Activated gamma-delta T cell treated with anti-CD3 and anti-CD28 coated beads, Interleukin-2, amount 50 U/mL, for 16 hours (primary cell): ENCODE measurements around the gene MACO1.

Experiments
- DNase-seq: peaks from one replicate; pipeline ENCODE4 v3.0.0-alpha.2; 2020; ENCODE audit warnings: low read depth

The MACO1 gene

DNA sequence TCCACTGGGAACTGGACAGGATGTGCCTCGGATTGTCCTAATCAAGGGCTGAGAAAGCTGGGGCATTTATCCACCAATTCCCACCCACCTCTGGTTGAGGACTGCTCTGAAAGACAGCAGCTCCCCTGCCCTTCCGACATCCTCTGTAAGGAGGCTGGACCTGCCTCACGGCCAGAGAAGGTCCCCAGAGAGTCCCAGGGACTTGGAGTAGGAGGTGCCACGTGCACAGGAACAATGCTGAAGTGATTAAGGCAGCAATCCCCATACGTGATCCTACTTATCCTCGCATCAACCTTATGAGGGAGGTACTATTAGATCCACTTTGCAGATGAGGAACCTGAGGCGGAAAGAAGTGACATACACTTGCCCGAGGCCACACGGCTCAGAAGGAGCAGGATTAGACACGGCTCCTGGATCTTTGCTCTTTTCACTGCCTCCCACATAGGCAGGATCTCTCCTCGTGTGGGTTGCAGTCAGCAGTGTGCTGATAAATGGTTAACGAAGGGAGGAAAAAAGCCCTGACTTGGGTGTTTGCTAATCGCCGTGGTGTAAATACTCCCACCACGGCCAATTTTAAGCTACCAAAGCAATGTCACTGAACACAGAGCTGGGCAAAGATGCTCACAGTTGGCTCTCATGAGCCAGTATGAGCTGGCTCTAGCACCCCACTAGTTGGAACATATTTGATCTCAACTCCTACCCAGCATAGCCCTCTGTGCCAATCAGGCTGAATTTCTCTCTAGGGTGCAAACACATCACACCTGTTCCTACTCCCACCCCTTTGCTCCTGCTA lies 94.1 kb downstream of the MACO1 start:
- no peak for DNase-seq

DNA sequence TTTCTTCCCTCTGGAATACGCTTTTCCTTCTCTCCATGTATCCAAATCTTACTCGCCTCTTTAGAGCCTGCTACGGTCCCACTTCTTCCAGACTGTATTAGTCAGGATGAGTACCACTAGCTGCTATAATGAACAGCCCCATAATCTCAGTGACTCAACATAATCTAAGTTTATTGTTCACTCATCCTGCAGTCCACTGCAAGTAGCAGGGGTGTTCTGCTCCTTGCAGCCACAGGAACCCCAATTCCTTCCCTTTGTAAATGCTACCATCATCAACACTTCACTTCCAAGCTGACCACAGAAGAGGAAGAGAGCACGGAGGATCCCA lies 94.6 kb downstream of the MACO1 start:
- no peak for DNase-seq

DNA sequence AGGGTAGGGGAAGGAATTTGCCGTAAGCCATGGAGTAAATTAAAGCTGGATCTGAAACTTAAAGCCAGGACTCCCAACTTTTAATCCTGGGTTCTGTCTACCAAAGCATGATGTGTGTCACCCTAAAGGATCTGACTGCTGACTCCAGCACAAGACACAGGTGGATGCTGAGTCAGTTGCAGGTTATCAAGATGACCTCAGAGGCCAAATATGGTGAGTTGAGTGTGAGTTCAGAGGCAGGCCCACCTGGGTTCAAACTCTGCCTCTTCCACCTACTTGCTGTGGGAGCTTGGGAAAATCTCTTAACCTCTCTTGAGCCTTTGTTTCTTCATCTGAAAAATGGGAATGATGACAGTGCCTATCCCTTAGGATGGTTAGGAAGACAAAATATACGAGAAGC lies 96.1 kb downstream of the MACO1 start:
- no peak for DNase-seq

DNA sequence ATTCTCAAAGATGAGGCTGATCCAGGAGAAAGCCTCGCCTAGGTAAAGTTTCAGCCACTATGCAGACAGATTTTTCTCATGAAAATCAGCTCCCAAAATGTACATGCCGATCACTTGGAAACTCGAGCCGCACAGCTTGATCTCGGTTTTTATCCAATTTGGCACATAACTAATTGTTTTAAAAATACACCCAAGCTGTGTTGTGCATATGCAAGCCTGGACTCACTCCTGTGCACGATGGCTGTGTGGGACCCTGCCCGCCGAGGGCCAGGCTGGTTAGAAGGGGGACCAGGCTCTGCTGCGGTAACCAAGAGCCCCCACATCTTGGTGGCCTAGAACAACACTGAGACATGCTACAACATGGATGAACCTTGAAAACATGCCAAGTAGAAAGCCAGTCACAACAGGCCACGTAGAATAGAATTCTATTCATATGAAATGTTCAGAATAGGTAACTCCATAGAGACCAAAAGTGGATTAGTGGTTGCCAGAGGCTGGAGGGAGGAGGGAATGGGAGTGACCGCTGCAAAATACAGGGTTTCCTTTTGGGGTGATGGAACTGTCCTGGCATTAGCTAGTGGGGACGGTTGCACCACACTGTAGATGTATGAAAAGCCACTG lies 96.6 kb downstream of the MACO1 start:
- no peak for DNase-seq

DNA sequence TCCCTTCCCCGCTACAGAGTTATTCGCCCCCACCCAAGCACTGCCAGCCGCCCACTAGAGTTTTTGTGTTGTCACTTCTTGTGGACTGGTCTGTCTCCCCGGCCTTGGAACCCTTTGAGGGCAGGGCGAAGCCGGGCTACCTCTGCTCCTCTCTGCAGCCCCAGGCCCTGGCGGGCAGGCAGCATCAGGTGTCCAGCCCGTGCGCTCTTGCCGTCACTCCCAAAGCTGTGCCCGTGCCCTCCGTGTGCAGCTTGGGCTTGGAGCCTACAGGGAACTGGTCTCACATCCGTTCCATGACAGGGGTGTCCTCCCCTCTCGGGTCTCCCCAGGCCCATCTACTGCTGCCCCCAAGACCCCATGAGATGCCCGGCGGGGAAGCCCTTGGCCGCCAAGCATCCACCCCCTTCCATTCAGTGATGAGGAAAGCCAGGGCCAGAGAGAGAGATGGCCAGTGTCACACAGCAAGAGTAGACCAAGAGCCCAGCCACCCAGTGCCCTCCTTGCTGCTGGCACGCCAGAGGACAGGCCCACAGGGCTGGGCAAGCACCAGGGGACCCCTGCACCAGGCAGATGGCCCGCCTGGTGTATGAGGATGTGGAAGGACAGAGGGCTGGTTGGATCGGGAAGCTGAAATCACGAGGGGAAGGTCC lies 97.4 kb downstream of the MACO1 start:
- no peak for DNase-seq

DNA sequence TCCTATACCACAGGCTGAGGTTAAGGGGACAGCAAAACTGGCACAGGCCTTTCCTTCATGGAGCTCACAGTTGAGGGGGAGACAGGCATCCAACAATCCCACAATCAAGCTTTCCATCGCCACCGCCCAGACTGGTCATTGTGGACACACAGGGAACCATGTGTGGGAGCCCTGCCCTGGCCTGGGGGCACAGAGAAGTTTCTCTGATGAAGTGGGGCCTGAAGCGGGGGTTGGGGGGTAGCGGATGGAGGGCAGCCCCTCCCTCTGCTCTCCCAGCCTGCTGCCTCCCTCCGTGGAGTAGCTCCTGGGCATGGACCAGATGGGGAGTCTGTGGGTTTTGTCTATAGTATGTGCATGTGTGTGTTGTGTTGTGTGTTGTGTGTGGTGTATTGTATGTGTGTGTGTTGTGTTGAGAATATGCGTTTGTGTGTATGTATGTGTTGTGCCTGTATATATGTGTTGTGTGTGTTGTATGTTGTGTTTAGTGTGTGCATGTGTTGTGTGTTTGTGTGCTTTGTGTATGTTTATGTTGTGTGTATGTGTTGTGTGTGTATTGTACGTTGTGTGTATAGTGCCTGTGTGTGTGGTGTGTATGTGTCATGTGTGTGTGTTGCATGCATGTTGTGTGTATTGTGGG lies 98.3 kb downstream of the MACO1 start:
- no peak for DNase-seq

DNA sequence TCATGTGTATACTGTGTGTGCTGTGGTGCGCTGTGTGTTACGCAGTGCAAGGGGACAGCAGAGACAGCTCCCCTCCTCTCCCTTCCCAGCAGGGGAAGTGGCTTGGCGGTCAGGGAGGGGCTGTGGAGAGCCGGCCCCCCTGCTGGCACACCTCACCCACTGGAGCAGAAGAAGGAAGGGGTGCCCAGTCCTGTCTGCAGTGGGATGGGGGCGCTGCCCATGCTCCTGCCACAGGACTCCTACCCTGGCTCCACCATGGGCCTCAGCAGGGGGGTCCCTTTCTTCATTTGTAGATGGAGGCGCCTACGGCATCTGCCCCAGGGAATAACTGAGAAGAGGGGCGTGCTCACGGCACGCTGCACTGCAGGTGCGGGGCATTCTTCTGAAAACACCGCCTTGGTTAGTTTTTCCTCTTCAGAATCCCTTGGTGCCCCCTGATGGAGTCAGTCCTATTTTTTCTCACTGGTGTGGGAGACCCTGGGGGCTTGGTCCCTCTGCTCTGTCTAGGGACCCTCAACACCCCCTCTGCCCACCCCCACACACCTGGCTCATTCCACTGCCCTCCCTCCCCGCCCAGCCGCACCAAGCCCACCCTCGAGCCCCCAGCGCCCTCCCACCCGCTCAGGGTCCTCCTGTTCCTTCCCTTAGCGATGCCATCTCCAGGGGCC lies 99.0 kb downstream of the MACO1 start:
- DNase-seq: no peak

DNA sequence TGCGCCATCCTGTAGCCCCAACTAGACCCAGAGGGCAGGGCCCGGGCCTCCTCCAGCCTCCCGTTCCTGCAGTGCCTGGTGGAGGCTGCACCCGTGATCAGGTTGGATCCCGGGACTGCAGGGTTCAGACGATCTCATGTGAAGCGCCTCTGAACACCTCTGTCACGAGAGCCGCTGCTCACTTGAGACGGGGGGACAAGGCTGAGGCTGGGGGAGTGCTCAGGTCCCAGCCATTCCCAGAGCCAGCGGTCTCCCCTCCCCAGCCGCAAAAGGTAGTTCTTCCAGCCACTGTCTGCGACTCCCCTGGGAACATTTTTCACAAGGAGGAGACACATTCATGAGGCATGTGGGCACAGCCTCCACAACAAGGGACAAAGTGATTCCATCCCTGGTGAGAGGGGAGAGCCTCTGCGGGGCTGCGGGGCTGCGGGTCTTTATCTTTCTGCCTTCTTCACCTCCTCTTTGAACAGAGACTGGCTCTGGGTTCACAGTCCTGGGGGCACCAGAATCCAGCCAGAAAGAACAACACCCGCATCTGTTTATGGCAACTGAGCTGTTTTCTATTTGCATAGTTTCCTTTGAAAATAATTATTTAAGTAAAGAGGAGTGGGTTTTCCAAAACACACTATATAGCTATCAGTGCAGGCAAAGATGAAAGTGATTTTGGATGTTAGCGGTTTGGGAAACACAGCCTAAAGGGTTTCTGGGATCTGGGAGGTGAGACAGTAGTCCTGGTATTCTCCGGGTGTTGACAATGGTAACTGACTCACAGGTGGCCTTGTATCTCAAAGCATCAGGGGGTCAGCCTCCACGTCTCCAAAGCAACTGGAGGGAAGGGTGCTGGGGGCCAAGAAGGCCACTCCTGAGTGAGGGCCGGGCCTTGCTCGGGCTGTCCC lies 99.7 kb downstream of the MACO1 start:
- no peak for DNase-seq

DNA sequence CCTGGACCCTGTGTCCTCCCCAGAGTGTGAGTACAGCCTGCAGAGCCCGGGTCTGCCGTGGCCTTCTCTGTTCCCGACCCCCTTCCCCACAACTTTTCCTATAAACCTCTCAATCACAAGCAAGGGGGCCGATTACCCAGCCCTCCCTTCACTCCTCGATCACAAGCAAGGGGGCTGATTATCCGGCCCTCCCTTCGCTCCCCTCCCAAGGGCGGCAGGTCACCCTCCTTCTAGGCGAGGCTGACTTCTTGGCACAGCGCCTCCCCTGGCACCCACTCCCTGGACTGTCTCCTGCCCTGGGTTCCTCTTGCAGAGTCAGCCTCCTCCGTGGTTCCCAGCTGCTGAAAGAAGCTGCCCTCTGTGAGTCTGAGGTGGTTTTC lies 100.4 kb downstream of the MACO1 start:
- no peak for DNase-seq

DNA sequence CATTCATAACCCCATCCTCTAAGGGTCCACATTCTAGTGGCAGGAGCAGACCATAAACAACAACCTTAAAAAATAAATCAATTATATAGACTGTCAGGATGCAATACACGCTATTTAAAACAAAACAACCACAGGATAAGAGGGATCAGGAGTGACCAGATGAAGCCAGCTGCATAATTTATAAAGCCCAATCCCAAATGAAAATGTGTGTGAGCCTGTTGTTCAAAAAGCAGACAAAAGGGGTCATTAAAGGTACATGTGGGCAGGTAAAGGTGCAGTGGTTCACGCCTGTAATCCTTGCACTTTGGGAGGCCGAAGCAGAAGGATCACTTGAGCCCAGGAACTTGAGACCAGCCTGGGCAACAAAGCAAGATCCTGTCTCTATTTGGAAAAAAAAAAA lies 102.3 kb downstream of the MACO1 start:
- no peak for DNase-seq

DNA sequence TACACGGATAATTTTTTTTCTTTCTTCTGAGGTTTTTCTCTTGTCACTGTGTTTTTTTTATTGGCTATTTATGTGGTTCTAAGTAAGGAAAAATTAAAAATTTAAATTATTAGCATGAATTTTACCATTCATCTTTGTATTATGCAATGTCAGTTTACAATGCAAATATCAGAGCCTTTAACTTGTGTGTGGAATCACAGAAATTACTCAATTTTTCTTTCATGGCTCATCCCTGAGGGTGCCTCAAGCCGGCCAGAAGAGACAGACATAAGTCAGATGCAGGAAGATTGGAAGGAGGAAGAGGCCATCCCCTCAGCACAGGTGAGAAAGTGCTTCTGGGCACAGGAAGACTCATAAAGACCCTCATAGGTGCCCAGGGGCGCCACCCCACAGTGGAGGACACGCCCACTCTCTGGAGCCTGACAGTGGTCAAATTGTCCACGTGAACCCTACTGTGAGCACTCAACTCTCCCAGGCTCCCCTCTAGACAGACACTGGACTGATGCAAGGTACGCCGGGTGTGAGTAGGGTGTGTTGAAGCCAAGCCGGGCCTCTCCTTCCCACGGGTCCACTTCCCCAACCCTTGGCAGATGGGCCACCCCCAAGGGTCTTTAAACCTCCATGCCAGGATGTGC lies 103.2 kb downstream of the MACO1 start:
- no peak for DNase-seq

DNA sequence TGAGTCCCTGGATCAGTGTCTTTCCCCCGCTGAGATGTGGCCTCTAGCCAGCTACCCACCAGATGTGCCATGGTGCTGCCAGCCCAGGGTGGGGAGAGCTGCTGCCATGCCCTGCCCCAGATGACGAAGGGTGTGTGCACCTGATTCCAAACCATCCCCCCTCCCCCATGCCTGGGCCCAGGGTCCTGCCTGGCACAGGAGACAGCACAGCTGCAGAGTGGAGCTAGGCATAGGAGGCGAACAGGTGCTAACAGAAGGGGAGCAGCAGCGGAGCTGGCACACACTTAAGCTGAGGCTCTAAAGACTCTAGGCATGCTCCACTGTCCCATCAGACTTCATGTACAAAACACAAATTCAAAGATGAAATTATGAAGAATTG lies 103.7 kb downstream of the MACO1 start:
- no peak for DNase-seq

DNA sequence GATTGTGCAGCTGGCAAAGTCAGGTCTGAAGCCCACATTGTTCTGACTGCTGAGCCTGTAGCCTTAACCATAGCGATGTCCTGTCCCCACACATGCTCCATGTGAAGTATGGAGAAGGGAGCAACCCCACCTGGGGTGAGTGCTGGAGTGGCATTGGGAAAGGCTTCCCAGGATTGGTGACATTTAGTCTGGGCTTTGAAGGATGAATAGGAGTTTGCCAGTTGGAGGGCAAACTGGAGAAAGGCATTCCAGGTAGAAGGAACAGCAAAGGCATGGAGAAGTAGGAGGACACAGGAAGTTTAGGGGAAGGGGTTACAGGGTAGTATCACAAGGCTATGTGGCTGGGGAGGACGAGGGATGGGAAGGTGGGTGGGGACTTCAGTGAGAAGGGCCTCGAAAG lies 105.4 kb downstream of the MACO1 start:
- no peak for DNase-seq

DNA sequence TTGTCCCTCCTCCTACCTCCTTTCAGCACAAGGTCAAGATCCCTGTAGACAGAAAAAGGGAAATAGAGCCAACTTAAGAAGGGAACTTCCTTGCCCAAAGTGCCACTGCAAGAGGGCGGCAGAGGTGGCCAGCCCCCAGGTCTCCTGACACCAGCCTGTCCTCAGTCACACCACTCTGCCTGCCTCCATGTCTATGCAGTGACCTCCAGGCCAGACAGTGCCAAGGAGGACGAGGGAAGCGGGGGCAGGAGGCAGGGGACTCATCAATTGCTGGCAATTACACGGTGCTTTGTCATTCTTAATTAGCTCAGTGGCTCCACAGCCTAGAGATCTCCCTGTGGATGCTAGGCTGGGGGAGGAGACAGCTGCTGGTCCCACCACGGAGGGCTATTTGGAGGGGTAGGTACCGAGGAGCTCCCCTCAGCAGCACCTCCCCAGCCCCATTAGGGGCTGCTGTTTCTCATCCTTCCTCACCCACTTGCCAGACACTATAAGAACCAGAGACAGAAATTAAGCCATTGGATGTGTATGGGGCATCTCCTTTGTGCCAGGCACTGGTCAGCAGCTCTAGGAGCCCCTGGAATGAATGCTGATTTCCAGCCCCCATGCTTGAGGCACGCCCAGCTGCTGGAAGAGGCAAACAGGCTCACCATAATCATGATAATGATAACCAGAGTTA lies 106.6 kb downstream of the MACO1 start:
- no peak for DNase-seq

DNA sequence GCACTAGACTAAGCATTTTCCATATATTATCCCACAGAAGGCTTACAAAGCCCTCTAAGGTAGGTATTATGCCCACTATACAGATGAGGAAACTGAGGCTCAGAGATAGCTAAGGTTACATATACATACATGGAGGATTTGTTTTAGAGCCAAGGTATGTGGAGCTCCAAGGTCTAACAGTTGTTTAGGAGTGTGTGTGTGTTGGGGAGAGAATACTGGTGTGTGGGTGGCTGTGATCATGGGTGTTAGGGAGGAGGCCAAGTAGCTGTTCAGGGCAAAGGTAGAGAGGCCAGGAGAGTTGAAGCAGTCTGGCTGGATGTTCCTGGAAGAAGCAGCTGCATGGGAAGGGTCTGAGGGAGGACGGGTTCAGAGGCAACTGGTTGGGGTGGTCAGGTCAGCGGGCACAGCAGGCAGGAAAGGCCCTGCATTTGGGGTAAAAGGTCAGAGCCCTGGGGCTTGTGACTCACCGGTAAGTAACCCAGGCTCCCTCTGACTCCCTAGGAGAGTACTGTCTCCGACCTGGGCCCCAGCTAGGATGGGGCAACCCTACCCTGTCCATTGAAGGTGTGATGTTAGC lies 107.6 kb downstream of the MACO1 start:
- no peak for DNase-seq

DNA sequence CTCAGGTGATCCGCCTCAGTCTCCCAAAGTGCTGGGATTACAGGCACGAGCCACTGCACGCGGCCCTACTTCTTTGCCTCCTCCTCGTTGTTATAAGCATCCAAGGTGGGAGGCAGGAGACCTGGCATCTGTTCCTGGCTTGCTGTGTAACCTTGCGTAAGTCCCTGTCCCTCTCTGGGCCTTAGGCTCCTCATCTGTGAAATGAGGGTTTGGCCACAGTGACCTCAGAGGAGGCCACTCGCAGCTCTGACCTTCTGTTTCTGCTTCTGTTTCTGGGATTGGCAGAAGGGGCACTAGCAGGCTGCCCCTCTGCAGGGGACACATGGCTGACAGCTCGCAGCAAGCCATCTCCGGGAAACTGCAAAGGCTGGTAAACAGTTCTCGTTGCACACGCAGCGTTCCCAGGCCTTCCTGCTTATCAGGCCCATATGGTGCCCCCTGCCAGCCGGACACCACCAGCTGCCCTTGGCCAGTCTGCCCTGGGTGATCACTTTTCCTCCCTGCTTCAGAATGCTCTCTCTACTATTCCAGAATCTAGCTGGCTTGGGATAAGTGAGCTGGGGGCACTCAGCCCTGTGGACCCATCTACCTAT lies 110.1 kb downstream of the MACO1 start:
- no peak for DNase-seq

DNA sequence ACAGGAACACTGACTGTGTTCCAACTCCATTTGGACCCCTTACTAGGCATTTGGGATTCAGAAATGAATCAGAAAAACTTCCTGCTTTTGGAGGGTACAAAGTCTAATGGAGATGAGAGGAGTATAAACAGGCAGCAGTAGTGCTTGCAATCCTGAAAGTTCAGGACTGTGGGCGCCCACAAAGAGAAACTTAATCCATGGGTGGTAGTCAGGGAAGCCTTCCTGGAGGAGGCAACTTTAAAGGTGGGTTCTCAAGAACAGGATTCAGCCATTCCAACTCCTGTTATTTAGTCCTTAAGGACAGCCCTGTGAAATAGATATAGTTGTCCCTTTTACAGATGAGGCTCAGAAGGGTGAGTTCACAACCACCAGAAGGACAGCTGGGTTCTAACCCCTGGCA lies 110.7 kb downstream of the MACO1 start:
- DNase-seq: no peak

DNA sequence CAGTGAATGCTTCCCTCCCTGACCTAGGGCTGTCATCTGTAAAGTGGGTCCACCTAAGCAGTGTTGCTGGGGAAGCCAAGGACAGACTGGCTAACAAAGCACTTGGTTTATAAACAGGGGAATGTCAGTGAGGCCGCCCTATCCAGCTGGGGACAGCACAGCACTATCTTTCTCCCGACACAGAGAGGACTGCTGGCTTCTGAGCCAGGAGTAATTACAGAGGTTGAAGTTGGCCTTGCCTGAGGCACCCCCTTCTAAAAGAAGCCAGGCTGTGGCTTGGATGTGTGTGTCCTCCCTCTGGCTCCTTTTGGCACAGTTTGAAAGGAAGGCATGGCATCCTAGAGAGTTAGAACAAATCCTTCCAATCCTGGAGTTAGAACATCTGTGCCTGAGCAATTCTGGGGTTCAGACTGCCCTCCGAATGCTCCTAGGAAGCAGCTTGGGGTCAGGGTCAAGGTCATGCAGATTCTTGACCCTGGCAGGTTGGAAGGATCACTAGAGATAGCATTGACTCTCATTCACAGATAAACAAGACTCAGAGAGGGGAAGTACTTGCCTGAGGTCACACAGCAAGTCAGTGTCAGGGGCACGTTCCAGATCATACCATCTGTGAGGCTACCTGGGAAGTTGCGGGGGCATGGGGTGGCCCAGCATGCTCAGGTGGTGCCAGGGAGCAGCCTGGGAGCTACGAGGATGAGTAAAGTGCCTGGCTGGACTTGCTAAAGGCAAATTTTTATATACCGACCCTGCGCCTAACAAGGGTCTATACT lies 111.4 kb downstream of the MACO1 start:
- no peak for DNase-seq

DNA sequence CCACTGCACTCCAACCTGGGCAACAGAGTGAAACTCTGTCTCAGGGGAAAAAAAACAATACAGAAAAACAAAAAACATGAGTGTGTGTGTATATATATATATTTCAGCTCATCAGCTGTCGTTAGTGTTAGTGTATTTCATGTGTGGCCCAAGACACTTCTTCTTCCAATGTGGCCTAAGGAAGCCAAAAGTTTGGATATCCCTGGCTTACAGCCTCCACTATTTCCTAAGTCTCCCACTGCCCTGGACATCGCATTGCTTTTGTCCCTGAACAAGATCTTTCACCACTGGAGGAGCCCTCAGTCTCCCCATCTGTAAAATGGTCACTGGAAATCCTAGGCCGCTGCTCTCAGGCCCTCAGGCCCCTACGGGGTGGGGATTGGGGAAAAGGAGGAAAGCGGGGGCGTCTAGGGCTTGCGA lies 112.3 kb downstream of the MACO1 start:
- no peak for DNase-seq
